Epithelial cell of proximal tubule (primary cell): ENCODE data around the gene ADARB1. TPM values are rescaled to one million over a fixed set of nuclear protein-coding genes. Genes with fewer than 3 reads are reported as not detected.

Source experiments
- DNase-seq: peaks from one replicate; pipeline ENCODE4 v3.0.0-alpha.2; 2011; ENCODE audit warnings: low read depth
- H3K4me3 ChIP-seq: 2 replicates; pipeline ENCODE4 v1.5.1; 2011; ENCODE audit warnings: low read depth, mild to moderate bottlenecking, low read length
- CTCF ChIP-seq: conservative IDR thresholded peaks from 2 replicates; pipeline ENCODE4 v1.5.1; 2012; ENCODE audit warnings: low read depth, mild to moderate bottlenecking, low read length
- total RNA-seq: library from RNA; depleted of rRNA; stranded (reverse); fragments of >200 nt; gene quantifications from 2 replicates; pipeline ENCODE4 v1.2.3, GENCODE V29; 2015

The ADARB1 gene
- total RNA-seq, 1 donor from 2014 or later, result 2.2 TPM

GRCh38 chr21:45210461-45210983, 136.1 kb downstream of the ADARB1 start:
- no peak for TF ChIP-seq CTCF
- no peak for DNase-seq
- no peak overlapping the region for H3K4me3 ChIP-seq

- DNase-seq, result no peak
- no peak overlapping the region for H3K4me3 ChIP-seq
- no peak for TF ChIP-seq CTCF
These were observed 137.3 kb downstream of the ADARB1 start for GRCh38 chr21:45211661-45212060.

- no peak for TF ChIP-seq CTCF
- DNase-seq, result no peak
- H3K4me3 ChIP-seq, result no peak overlapping the region
These were observed 139.0 kb downstream of the ADARB1 start for GRCh38 chr21:45213392-45213791.

GRCh38 chr21:45215213-45215612, 140.8 kb downstream of the ADARB1 start:
- no peak for TF ChIP-seq CTCF
- H3K4me3 ChIP-seq, result no peak overlapping the region
- no peak for DNase-seq

- no peak for DNase-seq
- no peak overlapping the region for H3K4me3 ChIP-seq
- TF ChIP-seq CTCF, result no peak
These were observed 142.6 kb downstream of the ADARB1 start for GRCh38 chr21:45217010-45217409.

- TF ChIP-seq CTCF, result no peak
- no peak for DNase-seq
- H3K4me3 ChIP-seq, result no peak overlapping the region
These were observed 145.1 kb downstream of the ADARB1 start for GRCh38 chr21:45219517-45219916.

GRCh38 chr21:45220071-45220481, 145.7 kb downstream of the ADARB1 start:
- DNase-seq, result no peak
- no peak overlapping the region for H3K4me3 ChIP-seq
- TF ChIP-seq CTCF, result no peak
